Tibial artery (tissue), 4 donors: ENCODE measurements around the gene ISCA2.

Experiments
- DNase-seq, 2 donors: peaks; one replicate each; pipeline ENCODE4 v3.0.0-alpha.2; 2019
- H3K27ac ChIP-seq, 2 donors: fragments of 200-600 bp; sonication (generic) in 1 of 2; 1 replicate in 1 of 2; 2 replicates in 1 of 2; pipeline ENCODE4 v1.5.1; 2018 to 2019; ENCODE audit warnings: mild to moderate bottlenecking in 1 of 2
- H3K27me3 ChIP-seq, 2 donors: fragments of 200-600 bp; sonication (generic) in 1 of 2; one replicate each; pipeline versions ENCODE4 v1.5.1 to v1.6.0; 2016 to 2019
- H3K36me3 ChIP-seq, 3 donors: fragments of 200-600 bp; sonication (generic) in 2 of 3; one replicate each; pipeline ENCODE4 v1.5.1; 2016 to 2019; ENCODE audit warnings: mild to moderate bottlenecking in 2 of 3
- H3K4me1 ChIP-seq, 4 donors: fragments of 200-600 bp; sonication (generic) in 2 of 4; 1 replicate in 3 of 4; 2 replicates in 1 of 4; pipeline ENCODE4 v1.5.1; 2016 to 2019
- H3K4me3 ChIP-seq, 2 donors: fragments of 200-600 bp; sonication (generic) in 1 of 2; 1 replicate in 1 of 2; 2 replicates in 1 of 2; pipeline ENCODE4 v1.5.1; 2018 to 2019; ENCODE audit warnings: mild to moderate bottlenecking in 2 of 2
- H3K9me3 ChIP-seq, 3 donors: fragments of 200-600 bp; sonication (generic) in 1 of 3; one replicate each; pipeline ENCODE4 v1.5.1; 2016 to 2019
- intact Hi-C: fragments of 100-400 bp; cut with DNase I; formaldehyde crosslinking; loops from one replicate; pipeline ENCODE4 v1.15.0; 2023; ENCODE audit warnings: low total_unique reads
- TF ChIP-seq, protein P1 (sequence below), 2 experiments: fragments of 200-600 bp in 1 of 2; fragments of 450-650 bp in 1 of 2; IDR thresholded peaks; one replicate each; pipeline ENCODE4 v1.5.1; 2017 to 2019; ENCODE audit warnings: antibody characterized with exemption in 2 of 2, mild to moderate bottlenecking in 1 of 2, moderate library complexity in 1 of 2

ISCA2 gene

DNA sequence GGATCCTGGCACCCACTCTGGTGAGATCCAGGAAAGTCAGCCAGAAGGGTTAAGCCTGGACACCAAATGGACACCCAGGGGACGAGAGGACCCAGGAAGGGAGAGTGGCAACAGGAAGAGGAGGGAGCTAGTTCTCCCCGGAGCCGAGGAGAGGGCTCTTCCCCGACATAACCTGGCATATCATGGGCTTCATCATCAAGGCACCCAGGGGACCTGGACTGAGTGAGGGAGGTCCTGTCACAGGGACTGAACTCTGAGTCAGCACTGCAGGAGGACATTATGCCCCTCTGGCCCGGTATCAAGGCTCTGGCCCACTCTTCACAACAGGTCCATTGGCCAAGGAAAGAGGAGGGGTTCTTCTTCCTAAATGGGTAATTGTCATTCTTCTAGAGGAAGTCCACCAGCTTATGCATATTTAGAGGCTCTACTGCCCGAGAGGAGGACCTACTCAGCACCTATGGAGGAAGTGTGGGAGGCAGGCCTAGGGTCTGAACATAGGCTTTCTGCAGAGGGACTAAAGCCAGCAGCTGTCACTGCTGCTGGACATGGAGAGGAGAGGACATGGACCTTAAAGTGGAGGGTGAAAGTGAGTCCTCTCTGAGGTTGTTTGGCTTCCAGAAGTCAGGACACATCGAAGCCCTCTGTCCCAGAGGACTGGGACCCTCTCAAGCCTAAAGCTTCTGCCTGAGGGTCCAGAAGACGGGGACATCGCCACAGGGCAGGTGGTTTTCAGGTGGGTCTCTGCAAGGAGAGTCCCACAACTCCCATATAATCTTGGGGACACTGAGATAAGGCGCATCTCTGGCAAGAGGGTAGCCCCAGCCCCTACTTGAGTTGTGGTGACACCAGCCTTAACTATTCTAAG lies 18.6 kb downstream of the ISCA2 start:
- H3K9me3 ChIP-seq, result no peaks in the 10 kb centered on the region
- H3K27me3 ChIP-seq, result no peaks in the 10 kb centered on the region
- peaks cover 4 to 42% (median 28%) of the 10 kb centered on the region in 4 donors for H3K4me1 ChIP-seq
- H3K4me3 ChIP-seq, result no peak overlapping the region
- peak; percentile 62 to 84 for DNase-seq
- peak overlapping the region; percentile 62 to 73 for H3K27ac ChIP-seq
- intact Hi-C loops, result no loop called here
- TF ChIP-seq, protein P1, sequence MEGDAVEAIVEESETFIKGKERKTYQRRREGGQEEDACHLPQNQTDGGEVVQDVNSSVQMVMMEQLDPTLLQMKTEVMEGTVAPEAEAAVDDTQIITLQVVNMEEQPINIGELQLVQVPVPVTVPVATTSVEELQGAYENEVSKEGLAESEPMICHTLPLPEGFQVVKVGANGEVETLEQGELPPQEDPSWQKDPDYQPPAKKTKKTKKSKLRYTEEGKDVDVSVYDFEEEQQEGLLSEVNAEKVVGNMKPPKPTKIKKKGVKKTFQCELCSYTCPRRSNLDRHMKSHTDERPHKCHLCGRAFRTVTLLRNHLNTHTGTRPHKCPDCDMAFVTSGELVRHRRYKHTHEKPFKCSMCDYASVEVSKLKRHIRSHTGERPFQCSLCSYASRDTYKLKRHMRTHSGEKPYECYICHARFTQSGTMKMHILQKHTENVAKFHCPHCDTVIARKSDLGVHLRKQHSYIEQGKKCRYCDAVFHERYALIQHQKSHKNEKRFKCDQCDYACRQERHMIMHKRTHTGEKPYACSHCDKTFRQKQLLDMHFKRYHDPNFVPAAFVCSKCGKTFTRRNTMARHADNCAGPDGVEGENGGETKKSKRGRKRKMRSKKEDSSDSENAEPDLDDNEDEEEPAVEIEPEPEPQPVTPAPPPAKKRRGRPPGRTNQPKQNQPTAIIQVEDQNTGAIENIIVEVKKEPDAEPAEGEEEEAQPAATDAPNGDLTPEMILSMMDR (IDR thresholded peaks at IDR 0.05), result no peak
- H3K36me3 ChIP-seq, result peaks cover 23 to 57% (median 48%) of the 10 kb centered on the region in 3 donors

DNA sequence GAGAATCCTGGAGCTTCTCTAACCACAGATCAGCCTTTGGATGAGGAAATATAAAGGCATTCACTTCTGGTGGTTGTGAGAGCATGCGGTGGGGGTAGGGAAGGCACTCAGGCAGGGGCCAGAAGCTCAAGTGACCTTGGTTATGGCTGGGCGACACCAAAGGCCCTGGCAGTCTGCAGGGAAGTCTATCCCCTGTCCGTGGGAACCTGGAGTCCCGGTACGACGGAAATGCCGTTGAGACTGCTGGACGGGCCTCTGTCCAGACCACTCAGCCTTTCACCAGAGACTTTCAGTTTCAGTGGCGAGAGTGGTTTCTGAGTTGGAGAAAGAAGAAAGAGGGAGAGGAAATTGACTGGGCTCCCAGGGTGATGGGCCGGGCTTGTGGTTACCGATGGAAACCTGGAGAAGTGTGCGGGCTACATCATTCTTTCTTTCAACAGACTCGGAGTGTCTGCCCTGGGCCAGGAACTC lies 20.9 kb downstream of the ISCA2 start:
- Histone ChIP-seq H3K27ac (peak overlapping the region; percentile 62 to 73), H3K4me3 (no peak overlapping the region), H3K4me1 (peaks cover 4 to 42% (median 28%) of the 10 kb centered on the region in 4 donors), H3K36me3 (peaks cover 23 to 36% (median 26%) of the 10 kb centered on the region in 3 donors), H3K27me3 (no peaks in the 10 kb centered on the region), H3K9me3 (no peaks in the 10 kb centered on the region)
- DNase-seq, result peak; percentile 55 to 77
- TF ChIP-seq, protein P1 (IDR thresholded peaks at IDR 0.05), result no peak
- intact Hi-C loops, result no loop called here

DNA sequence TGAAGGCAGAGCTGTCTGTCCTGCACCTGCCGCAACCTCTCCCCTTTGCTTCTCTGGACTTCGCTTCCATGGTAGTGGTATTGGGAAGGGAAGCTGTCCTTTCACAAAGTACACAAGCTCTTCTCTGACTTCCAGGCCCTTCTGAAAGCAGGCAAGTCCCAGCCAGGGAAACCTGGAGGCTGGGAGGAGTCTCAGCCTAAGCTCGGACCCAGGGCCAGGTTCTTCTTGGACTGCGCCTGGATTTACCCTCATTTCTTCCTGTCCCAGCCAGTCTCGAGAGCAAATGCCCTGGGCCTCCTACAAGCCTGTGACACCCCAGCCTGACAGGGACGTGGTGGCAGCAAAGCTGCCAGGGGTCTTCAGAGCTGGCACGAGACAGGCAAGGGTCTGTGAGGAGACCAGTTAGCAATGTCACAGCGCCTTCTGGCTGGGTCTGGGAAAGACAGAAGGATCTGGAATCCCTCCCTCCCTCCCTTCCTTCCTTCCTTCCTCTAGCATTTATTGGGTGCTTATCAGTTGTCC lies 22.4 kb downstream of the ISCA2 start:
- Histone ChIP-seq H3K27ac (no peak overlapping the region), H3K9me3 (no peaks in the 10 kb centered on the region), H3K36me3 (peaks cover 24 to 42% (median 29%) of the 10 kb centered on the region in 3 donors), H3K4me1 (peaks cover 0 to 35% (median 25%) of the 10 kb centered on the region in 4 donors), H3K4me3 (no peak overlapping the region), H3K27me3 (no peaks in the 10 kb centered on the region)
- TF ChIP-seq, protein P1 (IDR thresholded peaks at IDR 0.05), result no peak
- intact Hi-C loops, result no loop called here
- DNase-seq, result peak in 1 of 2 donors; percentile 51

DNA sequence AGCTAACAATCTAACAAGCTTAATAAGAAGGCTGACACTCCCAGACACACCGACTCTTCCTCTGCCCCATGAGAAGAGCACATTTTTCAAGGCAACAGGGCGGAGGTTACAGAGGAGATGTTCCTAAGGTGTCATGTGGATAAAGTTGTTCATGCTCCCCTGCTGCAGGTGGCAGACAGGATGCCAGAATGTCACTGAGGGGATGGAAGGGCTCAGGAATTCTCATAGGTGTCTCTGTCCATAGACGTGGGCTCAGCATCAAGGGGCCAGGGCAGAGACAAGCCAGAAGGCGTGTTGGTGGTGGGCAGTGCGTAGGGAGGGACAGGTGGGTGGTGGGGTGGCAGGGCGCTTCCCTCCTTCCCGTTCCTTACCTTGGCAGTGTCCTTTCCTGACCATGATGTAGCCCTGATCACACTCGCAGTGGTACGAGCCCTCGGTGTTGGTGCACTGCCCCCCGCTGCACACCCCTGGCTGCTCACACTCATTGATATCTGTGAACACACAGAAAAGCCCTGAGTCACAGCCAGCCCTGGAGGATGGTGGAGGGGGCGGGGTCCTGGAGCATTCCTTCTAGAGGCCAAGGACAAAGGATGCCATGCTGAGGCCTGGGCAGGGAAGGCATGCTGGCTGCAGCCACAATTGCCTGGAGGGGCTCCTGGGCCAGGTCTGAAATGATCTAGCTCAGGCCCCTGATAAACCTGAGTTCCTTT lies 23.0 kb downstream of the ISCA2 start:
- Histone ChIP-seq H3K4me1 (peaks cover 0 to 29% (median 19%) of the 10 kb centered on the region in 4 donors), H3K27me3 (no peaks in the 10 kb centered on the region), H3K27ac (no peak overlapping the region), H3K4me3 (no peak overlapping the region), H3K9me3 (no peaks in the 10 kb centered on the region), H3K36me3 (peaks cover 27 to 48% (median 36%) of the 10 kb centered on the region in 3 donors)
- TF ChIP-seq, protein P1 (IDR thresholded peaks at IDR 0.05), result no peak
- intact Hi-C loops, result no loop called here
- peak in 1 of 2 donors; percentile 66 for DNase-seq

DNA sequence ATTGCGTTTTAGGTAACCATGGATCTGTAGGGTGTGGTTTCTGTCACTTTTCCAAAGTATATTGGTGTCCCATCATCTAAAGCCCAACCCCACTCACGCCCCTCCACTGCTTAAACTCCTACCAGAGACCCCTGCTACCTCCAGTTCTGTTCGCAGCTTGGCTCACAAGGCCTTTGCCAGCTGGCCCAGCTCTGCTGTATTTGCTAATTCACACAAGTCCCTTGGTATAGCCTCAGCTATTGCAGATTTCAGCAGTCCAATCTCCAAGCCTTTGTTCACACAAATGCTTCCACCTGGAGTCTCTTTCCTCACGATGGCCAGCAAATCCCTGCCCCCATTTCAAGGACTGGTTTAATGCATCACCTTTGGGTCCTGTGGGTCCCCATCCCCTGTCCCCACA lies 24.2 kb downstream of the ISCA2 start:
- Histone ChIP-seq H3K36me3 (peaks cover 37 to 59% (median 47%) of the 10 kb centered on the region in 3 donors), H3K4me1 (peaks cover 0 to 17% (median 8%) of the 10 kb centered on the region in 4 donors), H3K27me3 (no peaks in the 10 kb centered on the region), H3K9me3 (no peaks in the 10 kb centered on the region), H3K27ac (no peak overlapping the region), H3K4me3 (no peak overlapping the region)
- peak in 1 of 2 donors; percentile 34 for DNase-seq
- intact Hi-C loops, result no loop called here
- TF ChIP-seq, protein P1 (IDR thresholded peaks at IDR 0.05), result no peak
